NCI-H1436 treated with DMSO at 0.1 percent for 48 hours (cell line): ENCODE measurements around the gene PRPF6.

ENCODE experiments used
- DNase-seq: peaks from one replicate; lab custom pipeline; 2025; lab: John Stamatoyannopoulos, UW

PRPF6 gene

GRCh38 chr20:63945031-63945658, 35.8 kb upstream of the PRPF6 start:
- DNase-seq: no peak

GRCh38 chr20:63945921-63946920, 34.7 kb upstream of the PRPF6 start:
- no peak for DNase-seq

- DNase-seq: no peak
Observed at GRCh38 chr20:63946986-63947637, 33.8 kb upstream of the PRPF6 start.

GRCh38 chr20:63947638-63948456, 33.1 kb upstream of the PRPF6 start:
- no peak for DNase-seq

- DNase-seq: no peak
Observed at GRCh38 chr20:63950701-63951397, 30.1 kb upstream of the PRPF6 start.

- no peak for DNase-seq
Observed at GRCh38 chr20:63951398-63952209, 29.3 kb upstream of the PRPF6 start.

GRCh38 chr20:63952210-63952535, 28.8 kb upstream of the PRPF6 start:
- no peak for DNase-seq

- no peak for DNase-seq
Observed at GRCh38 chr20:63952769-63953168, 28.2 kb upstream of the PRPF6 start.

GRCh38 chr20:63953764-63954429, 27.0 kb upstream of the PRPF6 start:
- DNase-seq: no peak

- no peak for DNase-seq
Observed at GRCh38 chr20:63955281-63955826, 25.6 kb upstream of the PRPF6 start.

GRCh38 chr20:63955827-63956663, 24.9 kb upstream of the PRPF6 start, which contains the start of gene UCKL1:
Gene UCKL1, minus strand, starts transcription at chr20:63956416. Its CDS starts 44 bp downstream, at chr20:63956372.
- DNase-seq: peak; percentile 59

- no peak for DNase-seq
Observed at GRCh38 chr20:63956664-63957003, 24.3 kb upstream of the PRPF6 start.

- DNase-seq: peak; percentile 47
Observed at GRCh38 chr20:63957004-63957689, 23.8 kb upstream of the PRPF6 start.

GRCh38 chr20:63957690-63958441, 23.1 kb upstream of the PRPF6 start:
- no peak for DNase-seq

- no peak for DNase-seq
Observed at GRCh38 chr20:63958471-63958870, 22.5 kb upstream of the PRPF6 start.

- no peak for DNase-seq
Observed at GRCh38 chr20:63958964-63959698, 21.8 kb upstream of the PRPF6 start.

GRCh38 chr20:63959699-63960075, 21.2 kb upstream of the PRPF6 start:
- no peak for DNase-seq
